ENCODE results near the gene PTK6.

DNA sequence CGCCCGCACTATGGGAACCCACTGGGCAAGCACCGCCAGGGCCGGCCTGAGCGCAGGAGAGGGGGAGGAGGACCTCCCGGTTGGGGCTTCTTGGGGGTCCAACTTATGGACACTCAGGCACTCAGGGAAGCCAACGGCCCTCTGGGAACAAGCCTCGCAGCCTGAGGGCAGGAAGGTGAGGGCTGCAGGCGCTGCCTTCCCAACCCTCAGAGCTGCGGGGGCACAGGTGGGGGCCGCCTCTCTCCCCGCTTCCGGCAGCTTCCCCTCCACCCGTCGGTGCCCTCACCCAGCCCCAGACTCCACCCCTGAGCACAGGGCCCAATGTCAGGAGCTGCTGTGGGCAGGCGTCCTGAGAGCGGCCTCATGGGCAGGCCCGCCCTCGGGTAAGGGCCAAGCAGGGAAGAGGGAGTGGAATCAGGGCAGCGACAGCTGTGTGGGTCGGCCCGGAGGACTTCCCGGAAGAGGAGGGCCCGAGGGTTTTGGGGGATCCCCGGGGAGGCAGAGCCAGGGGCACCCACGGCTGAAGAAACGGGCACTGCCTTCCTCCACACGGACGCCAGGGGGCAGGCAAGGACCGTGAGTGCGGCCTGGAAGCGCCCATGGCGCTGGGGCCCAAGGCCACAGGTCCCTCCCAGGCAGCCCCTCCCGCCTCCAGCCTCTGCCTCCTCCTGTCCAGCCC is 488 bp upstream of the PTK6 start:
- TF ChIP-seq POLR2A (IDR thresholded peaks at IDR 0.05): no peak
- TF ChIP-seq CTCF (IDR thresholded peaks at IDR 0.05): peak; percentile 84 to 89 (median 87)

Measured in testis (tissue), 2 donors.